ENCODE data around the gene IFNA21.

IFNA21 gene

GRCh38 chr9:21137020-21137419 lies 29.4 kb downstream of the IFNA21 start:
- DNase-seq = no peak

GRCh38 chr9:21135736-21136135 lies 30.7 kb downstream of the IFNA21 start:
- no peak for DNase-seq

- peak; percentile 4 for DNase-seq
Observed at GRCh38 chr9:21128186-21128585, 38.3 kb downstream of the IFNA21 start.

- no peak for DNase-seq
Observed at GRCh38 chr9:21121595-21122251, 44.7 kb downstream of the IFNA21 start.

- DNase-seq = no peak
Observed at GRCh38 chr9:21121079-21121478, 45.4 kb downstream of the IFNA21 start.

- no peak for DNase-seq
Observed at GRCh38 chr9:21119093-21119770, 47.2 kb downstream of the IFNA21 start.
